Liver (tissue), 9 donors: Measurements from ENCODE around the gene ACD. TPM values are rescaled to one million over a fixed set of nuclear protein-coding genes. Genes with fewer than 3 reads are reported as not detected.

ENCODE experiments used
- DNase-seq: peaks from one replicate; pipeline ENCODE4 v3.0.0-alpha.2; 2017; ENCODE audit warnings: low spot score
- H3K27ac ChIP-seq, 2 donors: one replicate each; pipeline ENCODE4 v1.7.0; 2013; ENCODE audit warnings: inconsistent platforms in 2 of 2, low read length in 2 of 2, control low read depth in 1 of 2, low read depth in 1 of 2, mild to moderate bottlenecking in 1 of 2
- H3K27me3 ChIP-seq, 4 donors: one replicate each; pipeline versions ENCODE4 v1.6.1 to v1.7.0; 2013; ENCODE audit warnings: low read length in 3 of 4, inconsistent platforms in 1 of 4, mild to moderate bottlenecking in 1 of 4, moderate library complexity in 1 of 4; ENCODE audit not compliant: control insufficient read depth in 4 of 4, insufficient read depth in 4 of 4
- H3K36me3 ChIP-seq, 4 donors: one replicate each; pipeline versions ENCODE4 v1.6.1 to v1.7.0; 2013; ENCODE audit warnings: low read length in 3 of 4, mild to moderate bottlenecking in 3 of 4, low read depth in 1 of 4, moderate library complexity in 1 of 4; ENCODE audit not compliant: control insufficient read depth in 4 of 4, insufficient read depth in 3 of 4
- H3K4me1 ChIP-seq, 4 donors: one replicate each; pipeline versions ENCODE4 v1.6.1 to v1.7.0; 2013; ENCODE audit warnings: low read length in 3 of 4, mild to moderate bottlenecking in 3 of 4, moderate library complexity in 1 of 4; ENCODE audit not compliant: control insufficient read depth in 4 of 4, insufficient read depth in 4 of 4
- H3K4me3 ChIP-seq, 3 donors: one replicate each; pipeline versions ENCODE4 v1.6.1 to v1.7.0; 2013; ENCODE audit warnings: low read length in 3 of 3, control low read depth in 1 of 3, low read depth in 1 of 3, mild to moderate bottlenecking in 1 of 3
- H3K9ac ChIP-seq, 2 donors: one replicate each; pipeline ENCODE4 v1.7.0; 2013; ENCODE audit warnings: low read length in 2 of 2, mild to moderate bottlenecking in 2 of 2, moderate library complexity in 2 of 2, control low read depth in 1 of 2, low read depth in 1 of 2
- H3K9me3 ChIP-seq, 4 donors: one replicate each; pipeline versions ENCODE4 v1.6.1 to v1.7.0; 2013; ENCODE audit warnings: low read length in 3 of 4; ENCODE audit not compliant: control insufficient read depth in 4 of 4
- ATF3 ChIP-seq: IDR thresholded peaks from 2 replicates; pipeline ENCODE4 v1.6.1; 2016; ENCODE audit warnings: antibody characterized with exemption
- CTCF ChIP-seq: fragments of 150-350 bp; IDR thresholded peaks from 2 replicates; pipeline ENCODE4 v1.5.1; 2017; ENCODE audit warnings: improper control_type of control experiment, low read depth, low read length; ENCODE audit not compliant: missing input control
- EGR1 ChIP-seq, 2 donors: IDR thresholded peaks; 2 replicates each; pipeline ENCODE4 v1.6.1; 2016 to 2018; ENCODE audit warnings: antibody characterized with exemption in 2 of 2, low read depth in 2 of 2
- FOXA1 ChIP-seq: IDR thresholded peaks from 2 replicates; pipeline ENCODE4 v1.6.1; 2016; ENCODE audit warnings: antibody characterized with exemption
- FOXA2 ChIP-seq: IDR thresholded peaks from 2 replicates; pipeline ENCODE4 v1.6.1; 2016; ENCODE audit warnings: antibody characterized with exemption
- GABPA ChIP-seq, 2 donors: IDR thresholded peaks in 1 of 2; conservative IDR thresholded peaks in 1 of 2; 2 replicates each; pipeline ENCODE4 v1.6.1; 2016; ENCODE audit warnings: antibody characterized with exemption in 2 of 2, mild to moderate bottlenecking in 1 of 2, moderate library complexity in 1 of 2
- HNF4A ChIP-seq, 2 donors: conservative IDR thresholded peaks; 2 replicates each; pipeline ENCODE4 v1.6.1; 2016; ENCODE audit warnings: antibody characterized with exemption in 2 of 2, mild to moderate bottlenecking in 2 of 2
- HNF4G ChIP-seq: IDR thresholded peaks from 2 replicates; pipeline ENCODE4 v1.6.1; 2016; ENCODE audit warnings: antibody characterized with exemption
- JUND ChIP-seq, 2 donors: IDR thresholded peaks; 2 replicates each; pipeline ENCODE4 v1.6.1; 2016; ENCODE audit warnings: antibody characterized with exemption in 2 of 2
- MAX ChIP-seq: IDR thresholded peaks from 2 replicates; pipeline ENCODE4 v1.6.1; 2016; ENCODE audit warnings: antibody characterized with exemption
- NR2F2 ChIP-seq: IDR thresholded peaks from 2 replicates; pipeline ENCODE4 v1.6.1; 2016; ENCODE audit warnings: antibody characterized with exemption
- RAD21 ChIP-seq, 2 donors: IDR thresholded peaks; 2 replicates each; pipeline ENCODE4 v1.6.1; 2016; ENCODE audit warnings: antibody characterized with exemption in 2 of 2, mild to moderate bottlenecking in 2 of 2
- REST ChIP-seq: IDR thresholded peaks from 2 replicates; pipeline ENCODE4 v1.6.1; 2016; ENCODE audit warnings: antibody characterized with exemption, mild to moderate bottlenecking
- RXRA ChIP-seq, 2 donors: IDR thresholded peaks; 2 replicates each; pipeline ENCODE4 v1.6.1; 2017 to 2018; ENCODE audit warnings: antibody characterized with exemption in 2 of 2, mild to moderate bottlenecking in 1 of 2
- SP1 ChIP-seq: IDR thresholded peaks from 2 replicates; pipeline ENCODE4 v1.6.1; 2018; ENCODE audit warnings: antibody characterized with exemption, mild to moderate bottlenecking
- TAF1 ChIP-seq: conservative IDR thresholded peaks from 2 replicates; pipeline ENCODE4 v1.6.1; 2016; ENCODE audit warnings: antibody characterized with exemption, mild to moderate bottlenecking
- YY1 ChIP-seq: IDR thresholded peaks from 2 replicates; pipeline ENCODE4 v1.6.1; 2016; ENCODE audit warnings: antibody characterized with exemption, mild to moderate bottlenecking
- ZBTB33 ChIP-seq: IDR thresholded peaks from 2 replicates; pipeline ENCODE4 v1.6.1; 2016; ENCODE audit warnings: antibody characterized with exemption
- WGBS: extraction: QIAGEN DNeasy Blood & Tissue Kit; methylation state at CpG from one replicate; pipeline ENCODE4 v1.1.7; 2013; 5-methylcytosine and 5-hydroxymethylcytosine counted together
- polyA plus RNA-seq, 2 donors: library from polyadenylated mRNA; stranded (reverse) in 1 of 2; unstranded in 1 of 2; fragments of 200-250 nt in 1 of 2; fragments of >200 nt in 1 of 2; fragmentation: Nextera tagmentation in 1 of 2; extraction: Ambion mirVana in 1 of 2; gene quantifications; one replicate each; pipeline versions ENCODE4 v1.2.1 to v1.2.3, GENCODE V29; 2013 to 2015
- total RNA-seq, 2 donors: library from RNA; depleted of rRNA; stranded (reverse); fragments of >200 nt; gene quantifications; one replicate each; pipeline ENCODE4 v1.2.3, GENCODE V29; 2014
- donor health status: healthy.
- donor health status: healthy.
- donor health status: healthy.
- donor health status: healthy.
- donor health status: healthy.

The ACD gene
- total and polyA plus RNA-seq, 4 donors = 4.3 to 5.6 (median 5.1) TPM

GRCh38 chr16:67707790-67708189, 47.7 kb upstream of the ACD start:
- no peaks in the 10 kb centered on the region for H3K27me3 ChIP-seq
- WGBS = 97% methylated on average over 5 of the region's 5 CpGs
- peaks cover 7 to 31% (median 9%) of the 10 kb centered on the region in 4 donors for H3K4me1 ChIP-seq
- no peak overlapping the region for H3K9ac ChIP-seq
- H3K27ac ChIP-seq = no peak overlapping the region
- no peaks in the 10 kb centered on the region for H3K9me3 ChIP-seq
- TF ChIP-seq SP1 = no peak
- TF ChIP-seq REST = no peak
- TF ChIP-seq FOXA1 = no peak
- TF ChIP-seq NR2F2 = no peak
- no peak for TF ChIP-seq EGR1 (IDR thresholded peaks at IDR 0.05; ENCODE audit: low read depth in 2 of 2)
- no peak for TF ChIP-seq ZBTB33
- no peak for TF ChIP-seq MAX
- no peak for TF ChIP-seq ATF3
- TF ChIP-seq HNF4G = no peak
- TF ChIP-seq HNF4A (conservative IDR thresholded peaks at IDR 0.05) = no peak
- TF ChIP-seq JUND (IDR thresholded peaks at IDR 0.05) = no peak
- no peak for TF ChIP-seq RAD21 (IDR thresholded peaks at IDR 0.05)
- TF ChIP-seq GABPA (IDR thresholded peaks at IDR 0.05 in 1 of 2, conservative IDR thresholded peaks at IDR 0.05 in 1 of 2) = no peak
- no peak for TF ChIP-seq FOXA2
- no peak for TF ChIP-seq CTCF
- H3K36me3 ChIP-seq = peaks cover 0 to 6% (median 0%) of the 10 kb centered on the region in 4 donors
- DNase-seq = no peak
- H3K4me3 ChIP-seq = no peak overlapping the region

- Histone ChIP-seq H3K4me1 (peaks cover 7 to 31% (median 10%) of the 10 kb centered on the region in 4 donors), H3K9me3 (no peaks in the 10 kb centered on the region), H3K36me3 (peaks cover 0 to 6% (median 0%) of the 10 kb centered on the region in 4 donors), H3K4me3 (no peak overlapping the region), H3K27ac (no peak overlapping the region), H3K27me3 (no peaks in the 10 kb centered on the region), H3K9ac (no peak overlapping the region)
- DNase-seq = no peak
- over 99% methylated on average over 4 of the region's 4 CpGs for WGBS
- TF ChIP-seq RXRA (IDR thresholded peaks at IDR 0.05) = no peak
- no peak for TF ChIP-seq TAF1
- TF ChIP-seq NR2F2 = no peak
- no peak for TF ChIP-seq HNF4A (conservative IDR thresholded peaks at IDR 0.05)
- no peak for TF ChIP-seq YY1
- no peak for TF ChIP-seq ATF3
- TF ChIP-seq HNF4G = no peak
- TF ChIP-seq GABPA (IDR thresholded peaks at IDR 0.05 in 1 of 2, conservative IDR thresholded peaks at IDR 0.05 in 1 of 2) = no peak
- no peak for TF ChIP-seq SP1
- no peak for TF ChIP-seq RAD21 (IDR thresholded peaks at IDR 0.05)
- TF ChIP-seq MAX = no peak
- TF ChIP-seq JUND (IDR thresholded peaks at IDR 0.05) = no peak
- no peak for TF ChIP-seq CTCF
- no peak for TF ChIP-seq ZBTB33
- TF ChIP-seq EGR1 (IDR thresholded peaks at IDR 0.05; ENCODE audit: low read depth in 2 of 2) = no peak
Measured at GRCh38 chr16:67707210-67707609, 47.1 kb upstream of the ACD start.
